ENCODE data around the gene PDE4A.

- TF ChIP-seq EP300 (IDR thresholded peaks at IDR 0.05) (no peak), CTCF (IDR thresholded peaks at IDR 0.05) (no peak), POLR2A (IDR thresholded peaks at IDR 0.05) (no peak), POLR2AphosphoS5 (IDR thresholded peaks at IDR 0.05) (no peak)
Observed at GRCh38 chr19:10406191-10406590, 14.1 kb upstream of the PDE4A start.
